HG03108 (cell line): Measurements from ENCODE around the gene CDC42BPA.

Experiments
- ATAC-seq: cut with Tn5 transposase; IDR thresholded peaks from one replicate; pipeline ENCODE4 v1.9.1; 2021; ENCODE audit warnings: moderate library complexity; ENCODE audit not compliant: unreplicated experiment

The CDC42BPA gene

GRCh38 chr1:227335242-227336020, 17.1 kb upstream of the CDC42BPA start:
- ATAC-seq, result no peak

- ATAC-seq, result no peak
Measured at GRCh38 chr1:227333423-227333822, 15.1 kb upstream of the CDC42BPA start.

GRCh38 chr1:227330279-227331076, 12.2 kb upstream of the CDC42BPA start:
- no peak for ATAC-seq

- ATAC-seq, result no peak
Measured at GRCh38 chr1:227328405-227329019, 10.2 kb upstream of the CDC42BPA start.

- no peak for ATAC-seq
Measured at GRCh38 chr1:227325156-227325555, 6.9 kb upstream of the CDC42BPA start.

GRCh38 chr1:227323967-227324268, 5.6 kb upstream of the CDC42BPA start:
- ATAC-seq, result no peak

- no peak for ATAC-seq
Measured at GRCh38 chr1:227323171-227323966, 5.1 kb upstream of the CDC42BPA start.

GRCh38 chr1:227322376-227322775, 4.1 kb upstream of the CDC42BPA start:
- ATAC-seq, result no peak

GRCh38 chr1:227321035-227321434, 2.7 kb upstream of the CDC42BPA start:
- peak; percentile 61 for ATAC-seq

- ATAC-seq, result no peak
Measured at GRCh38 chr1:227320476-227320875, 2.2 kb upstream of the CDC42BPA start.

GRCh38 chr1:227318853-227319607, 738 bp upstream of the CDC42BPA start:
- ATAC-seq, result no peak

GRCh38 chr1:227317523-227318015, 723 bp downstream of the CDC42BPA start:
- ATAC-seq, result no peak

GRCh38 chr1:227317011-227317451, 1.3 kb downstream of the CDC42BPA start:
- ATAC-seq, result no peak

- ATAC-seq, result no peak
Measured at GRCh38 chr1:227316456-227316855, 1.8 kb downstream of the CDC42BPA start.

GRCh38 chr1:227315629-227316346, 2.5 kb downstream of the CDC42BPA start:
- no peak for ATAC-seq

- no peak for ATAC-seq
Measured at GRCh38 chr1:227314014-227314848, 4.1 kb downstream of the CDC42BPA start.

GRCh38 chr1:227312361-227313025, 5.8 kb downstream of the CDC42BPA start:
- no peak for ATAC-seq

- no peak for ATAC-seq
Measured at GRCh38 chr1:227311389-227312001, 6.8 kb downstream of the CDC42BPA start.
